Sigmoid colon (tissue), 7 donors: ENCODE measurements around the gene TSPAN4. TPM values are rescaled to one million over a fixed set of nuclear protein-coding genes. Genes with fewer than 3 reads are reported as not detected.

ENCODE experiments used
- DNase-seq: peaks from one replicate; pipeline ENCODE4 v3.0.0-alpha.2; 2019
- H3K27ac ChIP-seq, 4 donors: fragments of 200-600 bp; sonication (generic); one replicate each; pipeline ENCODE4 v1.5.1; 2016 to 2019; ENCODE audit warnings: mild to moderate bottlenecking in 1 of 4
- H3K27me3 ChIP-seq, 3 donors: fragments of 200-600 bp; sonication (generic); one replicate each; pipeline ENCODE4 v1.5.1; 2019; ENCODE audit warnings: mild to moderate bottlenecking in 1 of 3
- H3K36me3 ChIP-seq, 4 donors: fragments of 200-600 bp; sonication (generic); one replicate each; pipeline ENCODE4 v1.5.1; 2016 to 2019
- H3K4me1 ChIP-seq, 4 donors: fragments of 200-600 bp; sonication (generic); one replicate each; pipeline ENCODE4 v1.5.1; 2017 to 2019
- H3K4me3 ChIP-seq, 4 donors: fragments of 200-600 bp; sonication (generic); one replicate each; pipeline ENCODE4 v1.5.1; 2017 to 2019; ENCODE audit warnings: mild to moderate bottlenecking in 2 of 4, moderate library complexity in 1 of 4
- H3K9me3 ChIP-seq, 4 donors: fragments of 200-600 bp in 3 of 4; sonication (generic) in 3 of 4; one replicate each; pipeline versions ENCODE4 v1.5.1 to v1.6.1; 2013 to 2019
- CTCF ChIP-seq, 4 experiments: fragments of 450-650 bp in 3 of 4; fragments of 200-600 bp in 1 of 4; IDR thresholded peaks; one replicate each; pipeline ENCODE4 v1.5.1; 2016 to 2019; ENCODE audit warnings: antibody characterized with exemption in 4 of 4, mild to moderate bottlenecking in 3 of 4, moderate library complexity in 2 of 4
- EP300 ChIP-seq, 4 donors: sonication (generic); formaldehyde crosslinking; IDR thresholded peaks; one replicate each; pipeline ENCODE4 v1.6.1; 2017; ENCODE audit warnings: antibody characterized with exemption in 4 of 4
- POLR2A ChIP-seq, 2 donors: fragments of 450-650 bp; IDR thresholded peaks; one replicate each; pipeline ENCODE4 v1.6.1; 2016; ENCODE audit warnings: antibody characterized with exemption in 2 of 2, mild to moderate bottlenecking in 2 of 2, moderate library complexity in 2 of 2
- POLR2AphosphoS5 ChIP-seq, 4 donors: sonication (generic); formaldehyde crosslinking; IDR thresholded peaks; one replicate each; pipeline ENCODE4 v1.6.1; 2017; ENCODE audit warnings: antibody characterized with exemption in 4 of 4
- WGBS, 2 donors: extraction: QIAGEN DNeasy Blood & Tissue Kit; methylation state at CpG; one replicate each; pipeline ENCODE4 v1.1.7; 2013; 5-methylcytosine and 5-hydroxymethylcytosine counted together
- intact Hi-C: fragments of 100-400 bp; cut with DNase I; formaldehyde crosslinking; loops from one replicate; pipeline ENCODE4 v1.15.1; 2023
- polyA plus RNA-seq, 3 donors: library from polyadenylated mRNA; stranded (reverse); fragments of 200-250 nt; gene quantifications; one replicate each; pipeline ENCODE4 v1.2.3, GENCODE V29; 2013
- total RNA-seq, 4 donors: library from RNA; depleted of rRNA; stranded (reverse); fragments of >200 nt; gene quantifications; one replicate each; pipeline ENCODE4 v1.1.0, GENCODE V29; 2016
- donor health status: healthy with polysubstance abuse.
- donor health status: Bipolar disorder and iron deficiency.
- donor health status: healthy.

The TSPAN4 gene
- total and polyA plus RNA-seq, 7 donors = 8.8 to 92.7 (median 79.2) TPM

GRCh38 chr11:815675-816432 lies 26.8 kb upstream of the TSPAN4 start:
- Histone ChIP-seq H3K27ac (no peak overlapping the region), H3K36me3 (peaks cover 22 to 39% (median 24%) of the 10 kb centered on the region in 4 donors), H3K9me3 (no peaks in the 10 kb centered on the region), H3K4me3 (no peak overlapping the region), H3K4me1 (peaks cover 0 to 27% (median 24%) of the 10 kb centered on the region in 4 donors), H3K27me3 (no peaks in the 10 kb centered on the region)
- WGBS, 2 donors = 85 to 89% methylated on average over 11 of the region's 11 CpGs
- intact Hi-C loops = no loop called here
- DNase-seq = no peak
- TF ChIP-seq EP300 (IDR thresholded peaks at IDR 0.05) = no peak
- TF ChIP-seq CTCF (IDR thresholded peaks at IDR 0.05) = no peak
- TF ChIP-seq POLR2A (IDR thresholded peaks at IDR 0.05) = no peak
- no peak for TF ChIP-seq POLR2AphosphoS5 (IDR thresholded peaks at IDR 0.05)

DNA sequence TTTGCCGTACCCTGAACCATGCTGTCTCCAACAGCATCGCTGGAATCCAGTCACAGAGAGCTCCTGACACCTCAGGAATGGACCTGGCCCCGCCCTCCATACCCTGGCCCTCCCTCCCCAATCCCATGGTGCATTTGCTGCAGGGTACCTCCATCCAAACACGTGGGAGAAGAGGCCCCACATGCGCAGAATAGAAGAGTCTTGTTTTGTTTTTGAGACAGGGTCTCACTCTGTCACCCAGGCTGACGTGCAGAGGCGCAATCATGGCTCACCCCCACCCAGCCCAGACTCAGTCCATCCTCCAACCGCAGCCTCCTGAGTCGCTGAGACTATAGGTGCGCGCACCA lies 26.2 kb upstream of the TSPAN4 start:
- 82 to 84% methylated on average over 11 of the region's 11 CpGs for WGBS, 2 donors
- intact Hi-C loops = no loop called here

GRCh38 chr11:818396-819128 lies 24.1 kb upstream of the TSPAN4 start, which contains the start of gene PNPLA2:
Gene PNPLA2, plus strand, starts transcription at chr11:818914. Its CDS starts 805 bp downstream, at chr11:819719.
- 8 to 32% methylated on average over 20 of the region's 20 CpGs for WGBS, 2 donors
- no peaks in the 10 kb centered on the region for H3K9me3 ChIP-seq
- H3K4me1 ChIP-seq = peaks cover 0 to 33% (median 30%) of the 10 kb centered on the region in 4 donors
- TF ChIP-seq POLR2AphosphoS5 (IDR thresholded peaks at IDR 0.05) (peak in 1 of 4 donors; percentile 25), EP300 (IDR thresholded peaks at IDR 0.05) (no peak)
- peak within 1 kb of the TSS; percentile 66 to 96 (median 82) for H3K4me3 ChIP-seq
- intact Hi-C loops = no loop called here
- no peak for DNase-seq
- peaks cover 1 to 33% (median 8%) of the 10 kb centered on the region in 4 donors for H3K36me3 ChIP-seq
- H3K27ac ChIP-seq = peak within 1 kb of the TSS; percentile 90 to 99 (median 98)
- H3K27me3 ChIP-seq = peaks cover 0 to 3% (median 0%) of the 10 kb centered on the region in 3 donors

More for the DNA sequence above, 26.2 kb upstream of the TSPAN4 start:
- H3K4me1 ChIP-seq = peaks cover 0 to 27% (median 24%) of the 10 kb centered on the region in 4 donors
- peaks cover 20 to 36% (median 22%) of the 10 kb centered on the region in 4 donors for H3K36me3 ChIP-seq
- no peaks in the 10 kb centered on the region for H3K9me3 ChIP-seq
- H3K4me3 ChIP-seq = no peak overlapping the region
- TF ChIP-seq CTCF (IDR thresholded peaks at IDR 0.05) (no peak), POLR2AphosphoS5 (IDR thresholded peaks at IDR 0.05) (no peak), EP300 (IDR thresholded peaks at IDR 0.05) (no peak), POLR2A (IDR thresholded peaks at IDR 0.05) (no peak)
- no peak overlapping the region for H3K27ac ChIP-seq
- no peaks in the 10 kb centered on the region for H3K27me3 ChIP-seq
- no peak for DNase-seq

GRCh38 chr11:819129-819931 lies 23.3 kb upstream of the TSPAN4 start:
- WGBS, 2 donors = 0 to 1% methylated on average over 96 of the region's 96 CpGs
- H3K9me3 ChIP-seq = no peaks in the 10 kb centered on the region
- peak; percentile 97 for DNase-seq
- intact Hi-C loops = no loop called here
- H3K36me3 ChIP-seq = peaks cover 8 to 33% (median 13%) of the 10 kb centered on the region in 4 donors
- H3K4me1 ChIP-seq = peaks cover 0 to 33% (median 30%) of the 10 kb centered on the region in 4 donors
- peak; percentile 73 to 90 (median 86) for TF ChIP-seq POLR2AphosphoS5 (IDR thresholded peaks at IDR 0.05)
- TF ChIP-seq EP300 (IDR thresholded peaks at IDR 0.05) = peak in 2 of 4 donors; percentile 55 to 60
- peak in 3 of 4 experiments; percentile 13 to 32 (median 29) for TF ChIP-seq CTCF (IDR thresholded peaks at IDR 0.05)
- peak in 1 of 2 donors; percentile 28 for TF ChIP-seq POLR2A (IDR thresholded peaks at IDR 0.05)
- peaks cover 0 to 10% (median 6%) of the 10 kb centered on the region in 3 donors for H3K27me3 ChIP-seq
- peak overlapping the region; percentile 66 to 96 (median 82) for H3K4me3 ChIP-seq
- H3K27ac ChIP-seq = peak overlapping the region; percentile 90 to 99 (median 98)
